ENCODE measurements around the gene SIM1.

DNA sequence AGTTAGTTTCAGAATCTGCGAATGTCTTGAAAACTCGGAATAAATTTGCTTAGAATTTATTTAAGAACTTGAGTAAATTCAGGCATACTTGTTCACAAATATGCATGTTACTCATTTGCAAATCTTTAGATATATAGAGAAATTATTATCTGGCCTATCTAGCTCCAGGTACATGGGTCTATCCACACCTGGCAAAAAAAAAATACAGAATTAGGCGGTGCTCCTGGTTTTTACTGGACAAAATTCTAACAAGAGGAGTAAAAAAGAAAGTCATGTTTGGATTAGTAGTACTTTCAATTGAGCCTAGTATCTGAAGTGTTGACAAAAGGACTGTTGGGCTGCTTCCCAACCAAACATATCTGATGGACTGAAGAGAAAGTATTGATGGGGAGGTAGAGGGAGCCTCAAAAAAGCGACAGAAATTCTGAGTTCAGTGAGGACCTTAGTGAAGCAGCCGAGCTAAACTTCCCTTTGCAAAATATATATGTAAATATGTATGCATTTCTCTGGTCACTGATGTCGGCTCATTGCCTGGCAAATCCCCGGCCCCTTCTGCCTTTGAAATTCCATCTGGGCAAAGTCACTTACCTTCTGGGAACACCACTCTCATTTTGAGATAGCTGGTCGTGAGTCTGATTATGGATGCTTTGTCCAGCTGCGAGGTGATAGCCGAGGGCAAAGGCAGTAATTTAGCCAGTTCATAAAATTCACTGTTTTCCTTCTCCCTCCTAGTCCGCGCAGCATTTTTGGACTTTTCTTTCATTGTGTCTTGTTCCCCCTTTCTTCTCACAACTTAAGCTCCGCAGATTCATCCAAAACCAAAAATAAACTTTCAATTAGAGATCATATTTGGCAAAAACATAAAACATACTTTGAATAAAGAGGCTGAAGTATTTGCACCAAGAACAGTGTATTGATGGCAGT, 1.8 kb downstream of the SIM1 start:
- TF ChIP-seq POLR2A (IDR thresholded peaks at IDR 0.05; ENCODE audit: low read length) (no peak), GATA1 (IDR thresholded peaks at IDR 0.05; ENCODE audit: low read depth, low read length) (no peak)

Measured in erythroblast (primary cell).